ENCODE measurements around the gene HNRNPLL.
A peak's percentile ranks its signal among the peaks of the same experiment; 100 is the strongest.

The HNRNPLL gene

GRCh38 chr2:38534746-38535403, 67.9 kb downstream of the HNRNPLL start:
- H3K27ac ChIP-seq: no peak overlapping the region
- DNase-seq (ENCODE audit: low read depth, low spot score): no peak

DNA sequence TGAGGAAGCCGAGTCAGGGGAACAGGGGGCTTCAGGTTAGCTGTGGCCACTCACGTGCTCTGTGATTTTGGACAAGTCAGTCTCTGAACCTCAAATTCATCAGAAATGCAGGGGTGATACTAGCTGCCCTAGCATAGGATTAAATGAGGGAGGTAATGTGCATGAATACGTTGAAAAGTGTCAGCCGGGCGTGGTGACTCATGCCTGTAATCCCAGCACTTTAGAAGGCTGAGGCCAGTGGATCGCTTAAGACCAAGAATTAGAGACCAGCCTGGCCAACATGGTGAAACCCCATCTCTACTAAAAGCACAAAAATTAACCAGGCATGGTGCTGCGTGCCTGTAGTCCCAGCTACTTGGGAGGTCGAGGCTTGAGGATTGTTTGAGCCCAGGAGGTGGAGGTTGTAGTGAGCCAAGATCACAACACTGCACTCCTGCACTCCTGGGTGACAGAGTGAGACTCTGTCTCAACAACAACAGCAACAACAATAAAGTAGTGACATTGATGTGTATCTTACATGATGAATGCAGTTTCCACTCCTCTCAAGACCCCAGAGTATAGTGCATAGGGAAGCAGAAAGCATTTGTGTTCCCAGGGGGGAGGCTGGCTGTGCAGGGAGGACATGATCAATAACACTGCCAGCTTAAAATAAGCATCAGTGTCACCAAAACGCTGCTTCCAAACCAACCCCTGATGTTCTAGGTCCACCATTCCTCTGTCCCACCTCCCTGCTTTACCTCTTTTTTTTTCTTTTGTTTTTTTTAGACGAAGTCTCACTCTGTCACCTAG, 68.8 kb downstream of the HNRNPLL start:
- H3K27ac ChIP-seq: no peak overlapping the region
- DNase-seq (ENCODE audit: low read depth, low spot score): no peak

DNA sequence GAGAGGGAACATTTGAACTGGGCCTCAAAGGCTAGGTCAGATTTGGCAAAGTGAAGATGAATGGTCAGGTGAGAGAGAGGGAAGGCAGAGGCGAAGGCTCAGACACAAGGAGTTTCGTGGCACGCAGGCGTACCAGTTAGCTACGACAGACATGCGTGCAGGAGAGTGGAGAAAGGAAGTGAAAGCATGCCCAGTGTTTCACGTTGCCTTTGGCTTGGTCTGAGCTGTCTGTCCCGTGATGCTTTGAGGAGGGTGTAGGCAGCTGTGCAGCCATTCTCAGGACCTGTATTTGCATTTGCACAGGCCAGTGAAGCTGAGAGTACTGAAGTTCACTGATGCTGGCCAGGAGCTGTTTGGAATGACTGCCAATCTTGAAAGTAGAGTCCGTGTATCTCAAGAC, 69.5 kb downstream of the HNRNPLL start:
- H3K27ac ChIP-seq: no peak overlapping the region
- DNase-seq (ENCODE audit: low read depth, low spot score): no peak

DNA sequence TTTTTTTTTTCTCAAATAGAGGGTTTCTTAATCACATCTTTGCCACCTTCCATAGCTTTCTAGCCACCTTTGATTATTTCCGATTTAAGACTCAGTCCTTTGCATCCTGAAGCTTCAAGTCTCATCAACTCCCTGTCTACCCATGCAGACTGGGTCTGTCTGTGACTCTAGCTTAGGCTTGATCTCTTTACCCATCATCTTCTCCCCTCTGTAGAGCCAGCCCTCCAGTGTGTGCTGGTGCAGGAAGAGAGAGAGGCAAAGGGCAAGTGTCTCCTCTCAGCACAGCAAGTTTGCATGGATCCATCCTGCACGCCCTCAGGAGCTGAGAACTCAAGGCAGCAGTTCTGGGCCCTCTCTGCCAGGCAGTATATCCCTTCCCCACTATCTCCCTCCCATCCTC, 70.4 kb downstream of the HNRNPLL start:
- H3K27ac ChIP-seq: no peak overlapping the region
- DNase-seq (ENCODE audit: low read depth, low spot score): no peak

GRCh38 chr2:38529208-38529607, 73.5 kb downstream of the HNRNPLL start:
- no peak for DNase-seq (ENCODE audit: low read depth, low spot score)
- H3K27ac ChIP-seq: no peak overlapping the region

- DNase-seq (ENCODE audit: low read depth, low spot score): no peak
- H3K27ac ChIP-seq: no peak overlapping the region
Measured at GRCh38 chr2:38528534-38528933, 74.2 kb downstream of the HNRNPLL start.

DNA sequence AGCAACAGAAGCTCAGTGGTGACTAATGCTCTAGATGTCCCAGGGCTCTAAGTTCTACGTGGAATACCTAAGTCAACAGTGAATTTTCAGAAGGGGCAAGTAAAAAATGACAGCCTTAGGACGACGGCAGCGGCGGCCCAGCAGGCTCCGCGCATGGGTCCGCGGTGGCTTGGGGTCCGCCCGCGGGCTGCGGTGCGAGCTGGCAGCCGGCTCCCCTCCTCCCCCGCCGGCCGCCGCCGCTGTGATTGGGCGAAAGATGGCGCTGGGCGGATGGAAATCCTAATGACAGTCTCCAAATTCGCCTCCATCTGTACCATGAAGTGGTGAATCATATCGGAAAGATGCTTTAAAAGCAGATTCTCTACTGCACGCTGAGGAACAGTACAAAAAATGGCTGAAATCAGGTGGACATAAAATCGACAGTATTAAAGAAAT, 74.7 kb downstream of the HNRNPLL start:
- no peak for DNase-seq (ENCODE audit: low read depth, low spot score)
- no peak overlapping the region for H3K27ac ChIP-seq

DNA sequence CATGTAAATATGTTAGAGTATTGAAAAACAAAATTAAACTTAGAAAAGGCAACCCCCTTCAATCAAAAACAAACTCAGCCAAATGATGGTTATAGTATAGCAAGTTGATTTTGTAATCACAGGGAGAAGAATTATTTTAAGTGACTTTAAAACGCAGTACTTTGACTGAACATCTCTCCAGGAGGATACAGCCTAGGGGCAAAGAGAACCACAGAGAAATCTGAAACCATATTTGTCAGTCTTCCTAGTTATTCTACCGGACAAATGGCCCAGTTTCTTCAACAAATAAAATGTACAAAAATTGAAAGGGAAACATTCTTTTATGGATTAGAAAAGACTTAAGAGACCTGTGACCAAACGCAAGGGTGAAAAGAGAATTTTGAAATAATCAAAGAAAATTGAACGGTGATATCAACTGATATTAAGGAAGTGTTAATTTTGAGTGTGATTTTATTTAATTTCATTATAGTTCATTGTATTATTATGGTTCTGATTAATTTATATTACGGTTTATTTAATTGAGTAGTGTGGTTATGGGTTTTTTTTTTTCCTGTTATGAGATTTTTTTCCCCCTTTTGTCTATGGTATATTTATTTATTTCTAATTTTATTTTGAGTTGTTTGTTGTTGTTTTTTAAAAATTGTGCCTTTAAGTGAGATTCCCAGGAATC, 75.3 kb downstream of the HNRNPLL start:
- no peak for DNase-seq (ENCODE audit: low read depth, low spot score)
- H3K27ac ChIP-seq: no peak overlapping the region

DNA sequence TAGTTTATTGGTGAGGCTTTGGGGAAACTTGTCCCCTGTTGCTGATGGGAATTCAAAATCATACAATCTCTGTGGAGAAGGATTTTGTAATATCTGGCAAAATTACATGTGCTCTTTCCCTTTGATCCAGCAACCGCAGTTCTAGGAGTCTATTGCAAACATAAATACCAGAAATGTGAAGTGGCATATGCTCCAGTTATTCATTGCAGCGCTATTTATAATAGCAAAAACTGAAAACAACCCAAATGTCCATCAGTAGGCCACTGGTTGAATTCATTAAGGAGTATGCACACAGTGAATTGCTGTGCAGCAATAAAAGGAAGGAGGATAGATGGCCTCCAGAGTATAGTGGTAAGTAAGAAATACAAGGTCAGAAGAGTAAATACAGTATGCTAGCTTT, 76.5 kb downstream of the HNRNPLL start:
- H3K27ac ChIP-seq: no peak overlapping the region
- no peak for DNase-seq (ENCODE audit: low read depth, low spot score)

DNA sequence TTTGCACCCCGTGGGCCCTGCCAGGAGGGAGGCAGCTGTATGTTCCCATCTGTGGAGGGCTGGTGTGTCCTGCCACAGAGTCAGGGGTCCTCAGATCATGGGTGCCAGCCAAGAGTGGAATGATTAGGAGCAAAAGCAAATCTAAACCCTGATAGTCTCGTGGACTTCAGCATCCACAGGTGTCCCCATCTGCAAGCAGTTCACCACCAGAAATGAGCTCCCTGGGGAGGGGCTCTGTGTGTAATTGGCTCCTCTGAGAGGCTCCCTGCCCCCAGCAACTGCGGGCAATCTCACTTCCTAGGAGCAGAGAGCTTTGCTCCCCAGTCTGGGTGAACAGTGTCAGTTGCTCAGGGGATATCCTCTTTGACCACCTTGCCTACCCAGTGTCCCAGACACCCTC, 78.1 kb downstream of the HNRNPLL start:
- H3K27ac ChIP-seq: no peak overlapping the region
- DNase-seq (ENCODE audit: low read depth, low spot score): no peak

DNA sequence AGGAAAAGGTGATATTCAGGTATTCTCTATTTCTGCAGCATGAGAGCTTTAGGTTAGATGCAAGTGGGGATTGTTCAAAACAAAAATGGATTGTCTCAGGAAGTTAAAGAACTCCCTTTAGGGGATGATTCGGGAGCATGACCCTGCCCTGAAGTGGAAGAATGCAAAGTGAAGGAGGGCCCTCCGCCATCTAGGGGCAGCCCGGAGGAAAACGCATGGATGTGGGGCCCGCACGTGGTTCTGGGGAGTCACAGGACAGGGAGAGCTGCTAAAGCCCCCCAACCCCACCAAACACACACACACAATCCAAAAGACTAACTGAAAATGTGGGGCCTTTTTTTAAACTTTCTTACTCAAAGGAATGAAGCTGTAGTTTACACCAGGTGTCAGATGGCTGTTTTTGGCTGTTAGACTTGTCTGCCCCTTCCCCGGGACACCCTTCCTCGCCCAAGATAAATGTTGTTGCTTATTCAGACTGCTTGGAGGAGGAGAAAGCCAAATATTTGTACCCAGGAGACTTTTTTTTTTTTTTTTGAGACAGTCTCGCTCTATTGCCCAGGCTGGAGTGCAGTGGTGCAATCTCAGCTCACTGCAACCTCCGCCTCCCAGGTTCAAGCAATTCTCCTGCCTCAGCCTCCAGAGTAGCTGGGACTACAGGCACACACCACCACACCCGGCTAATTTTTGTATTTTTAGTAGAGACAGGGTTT, 78.8 kb downstream of the HNRNPLL start:
- H3K27ac ChIP-seq: no peak overlapping the region
- DNase-seq (ENCODE audit: low read depth, low spot score): no peak

GRCh38 chr2:38522754-38523349, 79.9 kb downstream of the HNRNPLL start:
- DNase-seq (ENCODE audit: low read depth, low spot score): no peak
- no peak overlapping the region for H3K27ac ChIP-seq

DNA sequence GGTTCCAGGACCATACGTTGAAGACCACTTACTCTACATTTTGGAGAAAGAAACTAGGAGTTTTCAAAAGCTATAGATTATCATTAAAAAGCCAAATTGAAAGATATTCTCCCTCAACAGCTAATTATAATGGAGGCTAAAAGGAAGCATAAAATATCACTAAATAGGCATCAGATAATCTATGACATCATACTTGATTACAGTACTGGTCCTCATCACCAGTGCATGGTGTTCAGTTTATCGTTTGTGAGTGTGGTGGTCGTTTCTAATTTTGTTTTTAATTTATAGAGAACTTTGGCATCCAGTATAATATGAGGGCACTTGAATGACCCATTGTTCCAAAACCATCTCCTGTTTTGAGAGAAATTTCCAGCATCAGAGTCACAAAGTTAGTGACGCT, 80.9 kb downstream of the HNRNPLL start:
- DNase-seq (ENCODE audit: low read depth, low spot score): no peak
- H3K27ac ChIP-seq: no peak overlapping the region

- H3K27ac ChIP-seq: no peak overlapping the region
- DNase-seq (ENCODE audit: low read depth, low spot score): no peak
Measured at GRCh38 chr2:38517284-38517683, 85.4 kb downstream of the HNRNPLL start.

DNA sequence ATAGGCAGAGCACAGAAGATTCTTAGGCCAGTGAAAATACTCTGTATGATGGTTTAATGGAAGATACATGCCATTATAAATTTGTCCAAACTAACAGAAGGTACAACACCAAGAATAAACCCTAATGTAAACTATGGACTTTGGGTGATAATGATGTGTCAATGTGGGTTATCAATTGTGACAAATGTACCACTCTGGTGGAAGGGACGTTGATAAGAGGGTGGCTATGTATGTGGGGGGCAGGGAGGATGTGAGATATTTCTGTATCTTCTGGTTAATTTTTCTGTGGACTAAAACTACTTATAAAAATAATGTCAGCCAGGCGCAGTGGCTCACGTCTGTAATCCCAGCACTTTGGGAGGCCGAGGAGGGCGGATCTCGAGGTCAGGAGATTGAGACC, 86.2 kb downstream of the HNRNPLL start:
- no peak for DNase-seq (ENCODE audit: low read depth, low spot score)
- H3K27ac ChIP-seq: no peak overlapping the region

DNA sequence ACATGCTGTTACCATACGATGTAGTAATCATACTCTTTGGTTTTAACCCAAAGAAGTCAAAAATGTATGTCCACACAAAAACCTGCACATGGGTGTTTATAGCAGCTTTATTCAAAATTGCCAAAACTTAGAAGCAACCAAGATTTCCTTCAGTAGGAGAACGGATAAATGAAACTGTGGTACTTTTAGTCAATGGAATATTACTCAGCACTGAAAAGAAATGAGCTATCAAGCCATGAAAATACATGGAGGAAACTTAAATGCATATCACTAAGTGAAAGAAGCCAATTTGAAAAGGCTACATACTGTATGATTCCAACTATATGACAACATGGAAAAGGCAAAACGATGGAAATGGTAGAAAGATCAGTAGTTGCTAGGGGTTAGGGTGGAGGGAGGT, 86.6 kb downstream of the HNRNPLL start:
- H3K27ac ChIP-seq: peak overlapping the region; percentile 83
- DNase-seq (ENCODE audit: low read depth, low spot score): no peak

- peak overlapping the region; percentile 83 for H3K27ac ChIP-seq
- peak; percentile 69 for DNase-seq (ENCODE audit: low read depth, low spot score)
Measured at GRCh38 chr2:38515155-38516074, 87.3 kb downstream of the HNRNPLL start.

- H3K27ac ChIP-seq: peak overlapping the region; percentile 83
- DNase-seq (ENCODE audit: low read depth, low spot score): no peak
Measured at GRCh38 chr2:38514603-38515154, 88.0 kb downstream of the HNRNPLL start.

- no peak for DNase-seq (ENCODE audit: low read depth, low spot score)
- H3K27ac ChIP-seq: no peak overlapping the region
Measured at GRCh38 chr2:38512211-38512610, 90.5 kb downstream of the HNRNPLL start.
